HFFc6 (cell line): Measurements from ENCODE around the gene SHTN1. TPM values are rescaled to one million over a fixed set of nuclear protein-coding genes. Genes with fewer than 3 reads are reported as not detected.

ENCODE experiments used
- DNase-seq: peaks from one replicate; pipeline ENCODE4 v3.0.0-alpha.2; 2018
- H3K27ac Mint-ChIP-seq: 2 replicates; pipeline ENCODE4 v1.8.0; 2020; ENCODE audit warnings: mild to moderate bottlenecking, mixed read lengths
- H3K27me3 Mint-ChIP-seq: 2 replicates; pipeline ENCODE4 v1.8.0; 2021; ENCODE audit warnings: mild to moderate bottlenecking, moderate library complexity, mixed read lengths; ENCODE audit not compliant: insufficient read depth
- H3K36me3 Mint-ChIP-seq: 2 replicates; pipeline ENCODE4 v1.8.0; 2021; ENCODE audit warnings: low read depth, mixed read lengths
- H3K4me1 Mint-ChIP-seq: 2 replicates; pipeline ENCODE4 v1.8.0; 2020; ENCODE audit warnings: low read depth, mixed read lengths
- H3K4me3 Mint-ChIP-seq: 2 replicates; pipeline ENCODE4 v1.8.0; 2020; ENCODE audit warnings: mild to moderate bottlenecking, moderate library complexity, mixed read lengths
- H3K9me3 Mint-ChIP-seq: 2 replicates; pipeline ENCODE4 v1.8.0; 2020; ENCODE audit warnings: mild to moderate bottlenecking, mixed read lengths
- CTCF ChIP-seq: fragments of 200-600 bp; sonication (generic); IDR thresholded peaks from 2 replicates; pipeline ENCODE4 v1.5.0; 2021; ENCODE audit warnings: antibody characterized with exemption, mild to moderate bottlenecking
- total RNA-seq, 6 experiments: library from RNA; stranded (reverse); fragmentation: NEBNext Ultra II Directional; extraction: Animal tissue kit (Norgen Biotek cat#: 25700); gene quantifications; 2 replicates in 1 of 6; 3 replicates in 5 of 6; pipeline ENCODE4 v1.2.3, GENCODE V29; 2021

SHTN1 gene
- total RNA-seq, 6 experiments from 2014 or later = 3.4 to 6.2 (median 5.2) TPM

DNA sequence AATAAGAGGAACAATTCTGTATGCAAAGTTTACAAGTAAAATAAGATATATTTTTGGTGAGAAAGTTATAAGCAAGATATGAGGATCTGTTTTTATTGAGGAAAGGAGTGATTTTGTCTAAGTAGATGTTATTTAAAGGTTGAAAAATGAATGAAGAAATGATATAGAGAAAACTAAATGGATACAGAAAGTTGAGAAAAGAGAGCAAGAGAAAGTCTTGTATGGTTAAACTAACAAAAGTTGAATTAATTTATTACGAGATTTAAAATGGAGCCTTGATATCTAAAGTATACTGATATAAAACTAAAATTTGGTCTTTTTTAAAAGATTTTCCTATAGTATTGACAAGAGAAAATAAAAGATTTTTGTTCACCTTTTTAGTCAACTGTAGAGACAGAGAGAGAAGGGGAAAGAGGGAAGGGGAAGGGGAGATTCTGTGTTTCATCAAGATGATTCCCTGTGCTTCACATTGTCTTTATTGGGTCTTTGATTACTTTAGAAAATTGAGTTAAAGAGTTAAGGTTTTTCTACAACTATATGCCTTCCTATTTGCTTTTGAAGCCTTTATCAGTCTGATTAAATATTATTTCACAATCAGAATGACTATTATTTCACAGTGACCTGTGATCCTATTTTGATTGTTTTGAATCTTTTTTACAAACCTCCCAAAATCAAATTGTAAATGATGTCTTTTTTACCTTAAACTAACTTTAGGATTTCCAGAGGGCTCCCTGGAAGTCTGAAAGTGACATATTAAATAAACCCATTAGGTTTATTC is 10.7 kb downstream of the SHTN1 start:
- no peak for TF ChIP-seq CTCF
- H3K9me3 Mint-ChIP-seq = no peaks in the 10 kb centered on the region
- no peak for DNase-seq
- H3K4me3 Mint-ChIP-seq = no peak overlapping the region
- H3K27me3 Mint-ChIP-seq = no peaks in the 10 kb centered on the region; the same call in 1 of the 2 replicates
- H3K4me1 Mint-ChIP-seq = no peaks in the 10 kb centered on the region
- no peak overlapping the region for H3K27ac Mint-ChIP-seq
- no peaks in the 10 kb centered on the region for H3K36me3 Mint-ChIP-seq

GRCh38 chr10:116993610-116994009 is 11.4 kb downstream of the SHTN1 start:
- no peaks in the 10 kb centered on the region; the same call in 1 of the 2 replicates for H3K27me3 Mint-ChIP-seq
- H3K4me3 Mint-ChIP-seq = no peak overlapping the region
- H3K4me1 Mint-ChIP-seq = no peaks in the 10 kb centered on the region
- DNase-seq = no peak
- TF ChIP-seq CTCF = no peak
- H3K9me3 Mint-ChIP-seq = no peaks in the 10 kb centered on the region
- H3K36me3 Mint-ChIP-seq = no peaks in the 10 kb centered on the region
- no peak overlapping the region for H3K27ac Mint-ChIP-seq

DNA sequence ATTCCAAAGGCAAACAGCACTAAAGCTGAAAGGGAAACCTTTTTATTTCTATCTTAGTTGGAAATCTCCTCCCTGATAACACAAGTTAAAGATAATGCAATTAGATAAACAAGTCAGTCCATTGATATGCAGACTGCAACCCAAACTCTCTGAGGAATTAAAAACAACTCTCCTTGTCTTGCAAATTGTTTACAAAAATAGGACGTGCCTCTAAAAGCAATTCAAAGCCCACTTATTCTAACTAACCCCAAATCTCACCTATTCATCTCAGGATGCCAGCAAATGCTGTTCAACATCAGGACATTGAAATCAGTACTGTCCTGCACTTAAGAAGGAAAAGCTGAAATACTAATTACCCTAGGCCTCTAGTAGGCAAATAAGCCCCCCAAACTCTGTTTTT is 12.8 kb downstream of the SHTN1 start:
- H3K9me3 Mint-ChIP-seq = no peaks in the 10 kb centered on the region
- no peak for TF ChIP-seq CTCF
- H3K27ac Mint-ChIP-seq = no peak overlapping the region
- no peaks in the 10 kb centered on the region for H3K36me3 Mint-ChIP-seq
- H3K27me3 Mint-ChIP-seq = no peaks in the 10 kb centered on the region; the same call in 1 of the 2 replicates
- no peaks in the 10 kb centered on the region for H3K4me1 Mint-ChIP-seq
- H3K4me3 Mint-ChIP-seq = no peak overlapping the region
- no peak for DNase-seq

DNA sequence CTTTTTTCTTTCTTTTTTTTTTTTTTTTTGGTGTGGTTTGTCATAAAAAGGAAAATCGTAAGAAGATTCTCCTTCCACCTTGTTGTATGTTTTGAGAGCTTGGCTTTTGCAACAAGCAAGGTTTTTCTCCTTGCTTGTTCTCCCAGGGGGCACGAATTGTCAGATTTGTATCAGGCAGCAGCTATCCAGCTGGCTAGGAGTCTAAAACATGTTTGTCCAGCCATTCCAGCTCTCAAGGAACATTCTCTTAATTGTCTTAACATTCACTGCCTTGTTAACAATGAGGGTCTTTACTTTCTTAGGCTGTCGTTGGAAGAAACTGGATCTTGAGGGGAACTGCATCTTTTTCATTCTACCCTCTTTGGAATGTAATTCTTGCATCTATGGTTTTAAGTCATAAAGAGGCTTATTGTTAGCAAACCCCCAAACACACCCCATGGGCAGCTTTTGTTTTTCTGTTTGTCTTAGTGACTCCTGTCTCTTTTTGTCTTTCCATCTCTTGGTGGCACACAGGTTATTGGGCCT is 14.6 kb downstream of the SHTN1 start:
- no peaks in the 10 kb centered on the region for H3K9me3 Mint-ChIP-seq
- no peak overlapping the region for H3K27ac Mint-ChIP-seq
- no peak for DNase-seq
- H3K27me3 Mint-ChIP-seq = no peaks in the 10 kb centered on the region; the same call in 1 of the 2 replicates
- TF ChIP-seq CTCF = no peak
- H3K4me1 Mint-ChIP-seq = peaks cover 5% of the 10 kb centered on the region; the same call in 1 of the 2 replicates
- no peak overlapping the region for H3K4me3 Mint-ChIP-seq
- H3K36me3 Mint-ChIP-seq = no peaks in the 10 kb centered on the region

GRCh38 chr10:116989439-116989838 is 15.5 kb downstream of the SHTN1 start:
- no peak for TF ChIP-seq CTCF
- H3K4me1 Mint-ChIP-seq = peaks cover 5% of the 10 kb centered on the region; the same call in 1 of the 2 replicates
- H3K4me3 Mint-ChIP-seq = no peak overlapping the region

More at GRCh38 chr10:116989439-116989838, 15.5 kb downstream of the SHTN1 start:
- Mint-ChIP-seq H3K36me3 (no peaks in the 10 kb centered on the region), H3K27me3 (no peaks in the 10 kb centered on the region; the same call in 1 of the 2 replicates), H3K9me3 (no peaks in the 10 kb centered on the region), H3K27ac (no peak overlapping the region)
- no peak for DNase-seq
